Activated CD8-positive, alpha-beta T cell treated with anti-CD3 and anti-CD28 coated beads, Interleukin-2, amount 10 ng/mL, durations not matched to agents 7 days and 5 days (primary cell): ENCODE data around the gene AVP. TPM values are rescaled to one million over a fixed set of nuclear protein-coding genes. Genes with fewer than 3 reads are reported as not detected.
A peak's percentile ranks its signal among the peaks of the same experiment; 100 is the strongest.
"Not testable (repeated sequence)": the region's sequence is repeated elsewhere in the genome, so short reads cannot be mapped to it uniquely, and the experiment has no call there.

Experiments
- ATAC-seq: fragments of 150-1000 bp; cut with Tn5 transposase; one replicate; pipeline ENCODE4 v1.10.0; 2021; ENCODE audit warnings: moderate library complexity
- CTCF ChIA-PET: fragments of 350-600 bp; sonication (Branson Sonifier 250); formaldehyde crosslinking; loops from one replicate; lab custom pipeline; 2021; ENCODE audit warnings: antibody characterized with exemption; lab: Charles Lee
- POLR2A ChIA-PET: fragments of 350-600 bp; sonication (Branson Sonifier 250); formaldehyde crosslinking; loops from one replicate; lab custom pipeline; 2021; ENCODE audit warnings: antibody characterized with exemption; lab: Charles Lee
- DNase-seq: peaks from one replicate; pipeline ENCODE4 v3.0.0-alpha.2; 2020
- H3K27ac Mint-ChIP-seq: one replicate; pipeline ENCODE4 v1.8.0; 2021; ENCODE audit warnings: mild to moderate bottlenecking, mixed read lengths
- H3K27me3 Mint-ChIP-seq: one replicate; pipeline ENCODE4 v1.8.0; 2021; ENCODE audit warnings: low read depth, mixed read lengths
- H3K36me3 Mint-ChIP-seq: one replicate; pipeline ENCODE4 v1.8.0; 2021; ENCODE audit warnings: low read depth, mixed read lengths
- H3K4me1 Mint-ChIP-seq: one replicate; pipeline ENCODE4 v1.8.0; 2021; ENCODE audit warnings: low read depth, mixed read lengths
- H3K4me3 Mint-ChIP-seq: one replicate; pipeline ENCODE4 v1.8.0; 2021; ENCODE audit warnings: mild to moderate bottlenecking, mixed read lengths
- H3K9me3 Mint-ChIP-seq: one replicate; pipeline ENCODE4 v1.8.0; 2022; ENCODE audit warnings: mixed read lengths; ENCODE audit not compliant: insufficient read depth
- total RNA-seq, 2 experiments: library from RNA; stranded (reverse); gene quantifications; one replicate each; pipeline ENCODE4 v1.2.3, GENCODE V29; 2021

Gene AVP
- total RNA-seq, 2 experiments from 2014 or later = not detected

DNA sequence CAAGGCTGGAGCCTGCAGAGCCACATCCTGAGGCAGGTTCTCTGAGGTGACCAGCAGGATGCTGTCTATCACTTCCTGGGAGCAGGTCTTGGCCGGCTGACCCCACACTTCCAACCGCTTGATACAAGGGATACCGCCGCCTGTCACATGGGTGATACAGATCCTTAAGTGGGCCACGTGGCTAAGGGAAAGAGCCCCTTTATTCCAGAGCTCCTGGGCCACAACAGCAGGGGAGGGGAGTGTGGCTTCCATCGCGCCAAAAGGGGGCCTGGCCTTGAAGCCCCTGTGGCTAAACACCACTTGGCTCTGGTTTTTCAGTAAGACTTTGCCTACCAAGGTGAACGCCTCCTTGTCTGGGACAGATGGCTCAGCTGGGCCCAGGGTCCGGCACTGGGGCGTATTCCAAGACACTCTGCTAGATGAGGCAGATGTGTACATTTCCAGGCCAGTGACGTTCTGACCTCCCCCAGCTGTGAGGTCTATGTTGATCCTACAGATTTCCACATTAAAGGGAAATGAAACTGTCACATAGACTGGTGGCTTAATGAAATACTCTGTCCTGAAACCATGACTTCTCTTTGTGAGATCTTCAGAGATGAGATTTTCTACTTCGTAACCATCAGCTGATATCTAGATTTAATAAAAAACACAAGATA is 37.6 kb upstream of the AVP start:
- peak; percentile 9 for ATAC-seq
- H3K36me3 Mint-ChIP-seq = peaks cover 47% of the 10 kb centered on the region
- CTCF ChIA-PET = interaction anchor here (1.0 to 1.2 kb wide), 3 partner anchors 8 to 68 kb away, joined by 3 read pairs; no protein-coding TSS in a partner anchor

DNA sequence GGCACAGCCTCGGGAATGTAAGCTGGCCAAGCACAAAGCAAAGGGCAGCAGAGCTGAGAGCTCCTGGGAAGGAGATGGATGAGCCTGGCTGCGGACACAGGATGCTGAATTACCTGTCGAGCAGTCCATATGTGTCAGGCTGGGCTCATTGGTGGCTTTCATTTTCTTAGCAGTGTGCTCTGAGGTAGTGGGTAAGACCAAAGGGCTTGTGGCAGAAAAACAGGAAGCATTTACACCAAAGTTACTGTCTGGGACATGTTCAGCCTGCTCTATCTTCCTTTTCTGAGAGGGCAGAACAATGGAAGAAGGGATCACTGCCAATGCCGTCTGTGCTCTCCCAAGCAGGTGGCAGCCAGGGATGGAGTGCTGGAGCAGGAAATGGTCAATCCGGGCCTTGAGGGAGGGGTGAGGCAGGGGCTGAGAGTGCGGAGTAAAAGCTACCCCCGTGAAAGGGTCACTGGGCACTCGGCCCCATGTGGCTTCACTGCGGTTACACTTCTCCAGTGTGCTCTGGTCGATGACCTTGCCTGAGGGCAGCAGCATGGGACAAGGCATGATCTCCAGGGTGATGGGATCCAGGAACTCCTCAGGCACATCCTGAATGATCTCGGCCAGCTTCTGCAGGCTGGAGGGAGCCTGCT is 36.9 kb upstream of the AVP start:
- peaks cover 34% of the 10 kb centered on the region for H3K4me1 Mint-ChIP-seq
- no peaks in the 10 kb centered on the region for H3K27me3 Mint-ChIP-seq
- peak; percentile 83 for ATAC-seq
- POLR2A ChIA-PET = interaction anchor here (0.6 to 1.2 kb wide), 3 partner anchors 36 to 67 kb away, joined by 3 to 5 read pairs (median 4); partner anchors contain the start of genes FASTKD5 and UBOX5
- peak overlapping the region; percentile 44 for H3K4me3 Mint-ChIP-seq
- peak overlapping the region; percentile 95 for H3K27ac Mint-ChIP-seq
- peak; percentile 56 for DNase-seq
- CTCF ChIA-PET = interaction anchor here (1.0 to 1.2 kb wide), 3 partner anchors 8 to 68 kb away, joined by 3 read pairs; no protein-coding TSS in a partner anchor
- peaks cover 4% of the 10 kb centered on the region for H3K9me3 Mint-ChIP-seq
- peaks cover 47% of the 10 kb centered on the region for H3K36me3 Mint-ChIP-seq

More for the DNA sequence above, 37.6 kb upstream of the AVP start:
- H3K4me1 Mint-ChIP-seq = peaks cover 34% of the 10 kb centered on the region
- peaks cover 4% of the 10 kb centered on the region for H3K9me3 Mint-ChIP-seq
- H3K4me3 Mint-ChIP-seq = peak overlapping the region; percentile 44
- H3K27me3 Mint-ChIP-seq = no peaks in the 10 kb centered on the region
- POLR2A ChIA-PET = interaction anchor here (0.6 to 1.2 kb wide), 2 partner anchors 35 to 66 kb away, joined by 3 to 5 read pairs; no protein-coding TSS in a partner anchor
- no peak for DNase-seq
- H3K27ac Mint-ChIP-seq = peak overlapping the region; percentile 95

DNA sequence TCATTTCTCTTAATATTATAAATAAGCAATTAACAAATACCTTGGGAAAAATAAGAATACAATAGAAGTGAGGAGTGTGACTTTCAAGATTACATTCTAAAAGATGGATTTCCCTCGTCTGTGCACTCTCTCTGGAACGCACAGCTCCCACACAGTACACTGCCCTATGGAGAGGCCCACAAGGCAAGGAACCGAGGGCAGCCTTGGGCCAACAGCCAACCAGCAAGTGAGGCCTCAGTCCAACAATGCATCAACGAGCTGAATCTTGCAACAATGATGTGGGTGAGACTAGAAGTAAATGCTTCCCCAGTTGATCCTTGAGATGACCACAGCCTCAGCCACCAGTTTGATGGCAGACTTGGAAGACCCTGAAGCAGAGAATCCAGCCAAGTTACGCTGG is 34.5 kb upstream of the AVP start:
- Mint-ChIP-seq H3K27me3 (no peaks in the 10 kb centered on the region), H3K27ac (no peak overlapping the region), H3K4me1 (peaks cover 34% of the 10 kb centered on the region), H3K9me3 (peaks cover 4% of the 10 kb centered on the region), H3K4me3 (no peak overlapping the region), H3K36me3 (peaks cover 42% of the 10 kb centered on the region)
- ChIA-PET POLR2A (interaction anchor here (0.7 kb wide), 1 partner anchor 104 kb away, joined by 3 read pairs; no protein-coding TSS in a partner anchor), CTCF (no interaction called here)
- DNase-seq (no peak), ATAC-seq (no peak)

DNA sequence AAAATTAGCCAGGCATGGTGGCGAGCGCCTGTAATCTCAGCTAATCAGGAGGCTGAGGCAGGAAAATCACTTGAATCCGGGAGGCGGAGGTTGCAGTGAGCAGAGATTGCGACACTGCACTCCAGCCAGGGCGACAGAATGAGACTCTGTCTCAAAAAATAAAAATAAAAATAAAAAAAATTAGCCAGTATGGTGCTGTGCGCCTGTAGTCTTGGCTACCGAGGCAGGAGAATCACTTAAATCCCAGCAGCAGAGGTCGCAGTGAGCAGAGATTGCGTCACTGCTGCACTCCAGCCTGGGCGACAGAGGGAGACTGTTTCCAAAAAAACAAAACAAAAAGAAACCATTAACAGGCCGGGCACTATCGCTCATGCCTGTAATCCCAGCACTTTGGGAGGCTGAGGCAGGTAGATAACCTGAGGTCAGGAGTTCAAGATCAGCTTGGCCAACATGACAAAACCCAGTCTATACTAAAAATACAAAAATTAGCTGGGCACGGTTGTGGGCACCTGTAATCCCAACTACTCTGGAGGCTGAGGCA is 33.4 kb upstream of the AVP start:
- ChIA-PET POLR2A (interaction anchor here (0.7 kb wide), 1 partner anchor 60 kb away, joined by 3 read pairs; no protein-coding TSS in a partner anchor), CTCF (interaction anchor here (0.7 to 1.0 kb wide), 5 partner anchors 22 to 198 kb away, joined by 3 to 4 read pairs (median 3); no protein-coding TSS in a partner anchor)
- not testable (repeated sequence) for H3K27ac Mint-ChIP-seq, H3K9me3 Mint-ChIP-seq, H3K27me3 Mint-ChIP-seq, H3K4me3 Mint-ChIP-seq
- peaks cover 27% of the 10 kb centered on the region for H3K4me1 Mint-ChIP-seq
- ATAC-seq = peak; percentile 62
- H3K36me3 Mint-ChIP-seq = peaks cover 39% of the 10 kb centered on the region
- peak; percentile 62 for DNase-seq

GRCh38 chr20:3116341-3116740 is 31.8 kb upstream of the AVP start:
- Mint-ChIP-seq H3K36me3 (peaks cover 24% of the 10 kb centered on the region), H3K27me3 (no peaks in the 10 kb centered on the region), H3K4me3 (no peak overlapping the region), H3K9me3 (no peaks in the 10 kb centered on the region), H3K27ac (no peak overlapping the region), H3K4me1 (peaks cover 11% of the 10 kb centered on the region)
- ChIA-PET CTCF (interaction anchor here (0.9 to 1.0 kb wide), 2 partner anchors 48 to 92 kb away, joined by 4 read pairs; no protein-coding TSS in a partner anchor), POLR2A (no interaction called here)
- DNase-seq (no peak), ATAC-seq (no peak)

DNA sequence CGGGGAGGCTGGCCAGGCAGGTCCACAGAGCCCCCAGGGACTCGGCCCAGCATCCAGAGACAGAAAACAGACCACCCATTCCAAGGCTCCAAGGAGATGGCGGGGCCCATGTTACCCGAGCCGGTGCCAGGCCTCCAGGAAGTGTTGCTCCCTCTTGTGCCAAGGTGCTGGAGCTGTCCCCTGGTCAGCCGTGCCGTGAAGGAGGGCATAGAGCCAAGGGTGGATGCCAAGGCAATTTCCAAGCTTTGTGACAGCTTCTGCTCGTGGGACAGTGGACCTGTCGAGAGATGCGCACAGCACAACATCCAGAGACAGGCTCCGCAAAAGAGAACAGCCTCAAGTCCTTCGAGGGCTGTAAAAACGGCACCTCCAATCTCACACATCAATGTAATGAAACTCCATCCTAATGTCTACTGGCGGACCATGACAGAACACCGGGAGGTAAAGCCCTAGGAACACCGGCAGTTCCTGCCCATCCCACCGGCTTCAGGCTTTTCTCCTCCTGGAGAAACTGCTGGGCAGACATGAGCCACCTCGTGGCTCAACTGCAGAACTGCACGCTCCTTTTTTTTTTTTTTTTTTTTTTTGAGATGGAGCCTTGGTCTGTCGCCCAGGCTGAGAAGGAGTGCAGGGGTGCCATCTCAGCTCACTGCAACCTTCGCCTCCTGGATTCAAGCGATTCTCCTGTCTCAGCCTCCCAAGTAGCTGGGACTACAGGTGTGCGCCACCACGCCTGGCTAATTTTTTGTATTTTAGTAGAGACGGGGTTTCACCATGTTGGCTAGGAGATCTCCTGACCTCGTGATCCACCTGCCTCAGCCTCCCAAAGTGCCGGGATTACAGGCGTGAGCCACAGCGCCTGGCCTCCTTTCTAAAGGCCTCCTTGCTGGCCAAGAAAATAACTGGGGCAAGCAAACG is 30.9 kb upstream of the AVP start:
- Mint-ChIP-seq H3K9me3 (no peaks in the 10 kb centered on the region), H3K4me3 (no peak overlapping the region), H3K27me3 (no peaks in the 10 kb centered on the region), H3K27ac (no peak overlapping the region), H3K36me3 (peaks cover 16% of the 10 kb centered on the region), H3K4me1 (peaks cover 3% of the 10 kb centered on the region)
- CTCF ChIA-PET = interaction anchor here (0.9 to 2.4 kb wide), 7 partner anchors 11 to 93 kb away, joined by 3 to 9 read pairs (median 4); no protein-coding TSS in a partner anchor
- POLR2A ChIA-PET = interaction anchor here (0.6 kb wide), 1 partner anchor 57 kb away, joined by 3 read pairs; no protein-coding TSS in a partner anchor
- peak; percentile 27 for DNase-seq
- peak; percentile 37 for ATAC-seq

DNA sequence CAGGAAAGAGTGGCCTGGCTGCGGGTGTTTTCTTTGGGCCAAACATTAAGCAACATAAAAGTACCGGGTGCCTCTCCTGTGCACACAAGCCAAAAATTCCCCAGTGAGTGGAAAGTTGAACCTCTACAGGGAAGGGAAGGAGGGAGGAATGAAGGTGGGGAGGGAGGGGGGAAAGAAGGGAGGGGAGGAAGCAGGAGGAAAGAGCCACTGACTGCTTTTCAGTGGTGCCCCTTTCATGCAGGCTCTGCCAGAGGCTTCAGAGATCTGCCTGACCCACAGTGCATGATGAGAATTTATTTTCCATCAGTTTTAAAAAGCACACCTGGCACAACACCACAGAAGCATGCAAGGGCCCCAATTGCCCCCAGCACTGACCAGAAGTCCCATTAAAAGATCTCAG is 27.5 kb upstream of the AVP start:
- ATAC-seq = no peak
- Mint-ChIP-seq H3K4me1 (peaks cover 4% of the 10 kb centered on the region), H3K4me3 (no peak overlapping the region), H3K36me3 (peaks cover 11% of the 10 kb centered on the region), H3K27ac (peak overlapping the region; percentile 20), H3K27me3 (no peaks in the 10 kb centered on the region), H3K9me3 (no peaks in the 10 kb centered on the region)
- ChIA-PET CTCF (no interaction called here), POLR2A (no interaction called here)
- DNase-seq = no peak

DNA sequence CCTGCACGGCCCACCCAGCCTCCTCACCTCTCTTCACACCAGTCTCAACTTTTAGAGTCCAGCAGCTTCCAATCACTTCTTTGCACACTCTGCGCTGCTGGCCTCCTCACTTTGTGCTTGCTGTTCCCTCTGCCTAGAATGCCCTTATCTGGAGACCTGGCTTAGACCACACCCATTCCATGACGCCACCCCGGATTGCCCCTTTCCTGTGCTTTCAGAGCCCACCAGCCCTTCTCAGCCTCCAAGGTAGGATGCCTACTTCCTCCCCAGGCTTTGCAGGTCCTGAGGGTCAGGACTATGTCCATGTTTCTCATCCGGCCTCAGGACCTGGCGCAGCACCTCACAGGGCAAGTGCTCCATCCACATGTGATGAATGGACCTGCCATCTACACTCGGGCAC is 27.0 kb upstream of the AVP start:
- ChIA-PET POLR2A (no interaction called here), CTCF (no interaction called here)
- peaks cover 5% of the 10 kb centered on the region for H3K4me1 Mint-ChIP-seq
- ATAC-seq (no peak), DNase-seq (no peak)
- no peak overlapping the region for H3K4me3 Mint-ChIP-seq
- H3K27me3 Mint-ChIP-seq = no peaks in the 10 kb centered on the region
- no peak overlapping the region for H3K27ac Mint-ChIP-seq
- H3K9me3 Mint-ChIP-seq = no peaks in the 10 kb centered on the region
- peaks cover 12% of the 10 kb centered on the region for H3K36me3 Mint-ChIP-seq

GRCh38 chr20:3109350-3110302 is 25.1 kb upstream of the AVP start:
- H3K4me3 Mint-ChIP-seq = no peak overlapping the region
- ATAC-seq = no peak
- no peaks in the 10 kb centered on the region for H3K9me3 Mint-ChIP-seq
- ChIA-PET POLR2A (no interaction called here), CTCF (no interaction called here)
- H3K27ac Mint-ChIP-seq = no peak overlapping the region
- H3K36me3 Mint-ChIP-seq = peaks cover 8% of the 10 kb centered on the region
- no peak for DNase-seq
- H3K27me3 Mint-ChIP-seq = peaks cover 2% of the 10 kb centered on the region
- peaks cover 5% of the 10 kb centered on the region for H3K4me1 Mint-ChIP-seq

DNA sequence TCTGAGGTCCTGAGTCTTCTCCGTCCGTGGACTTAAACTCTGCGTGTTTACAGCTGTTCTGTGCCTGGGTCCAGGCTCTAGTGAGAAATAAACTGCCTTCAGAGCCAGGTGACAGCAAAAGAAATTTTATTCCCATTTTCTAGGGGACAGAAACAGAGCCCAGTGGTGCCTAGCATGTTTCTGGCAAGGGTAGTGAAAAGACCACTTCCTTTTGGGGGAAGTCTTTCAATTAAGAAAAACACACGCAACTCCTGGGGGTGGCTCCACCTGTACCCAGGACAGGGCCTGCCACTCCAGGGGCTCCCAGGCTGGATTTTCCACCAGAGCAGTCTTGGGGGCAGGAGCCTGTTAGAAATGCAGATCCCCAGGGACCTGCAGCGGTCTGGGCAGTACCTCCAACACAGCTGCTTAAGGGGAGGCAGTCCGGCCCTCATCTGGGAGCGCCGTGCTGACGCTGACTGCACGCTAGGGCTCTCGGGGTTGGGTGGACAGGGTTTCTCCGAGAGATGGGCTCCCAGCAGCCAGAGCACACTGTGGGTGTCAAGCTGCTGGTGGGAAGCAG is 23.0 kb upstream of the AVP start:
- CTCF ChIA-PET = interaction anchor here (1.2 kb wide), 1 partner anchor 11 kb away, joined by 3 read pairs; no protein-coding TSS in a partner anchor
- DNase-seq (no peak), ATAC-seq (no peak)
- peaks cover 3% of the 10 kb centered on the region for H3K36me3 Mint-ChIP-seq
- no peak overlapping the region for H3K4me3 Mint-ChIP-seq
- H3K4me1 Mint-ChIP-seq = peaks cover 11% of the 10 kb centered on the region
- no peaks in the 10 kb centered on the region for H3K9me3 Mint-ChIP-seq
- peaks cover 9% of the 10 kb centered on the region for H3K27me3 Mint-ChIP-seq
- POLR2A ChIA-PET = no interaction called here
- no peak overlapping the region for H3K27ac Mint-ChIP-seq
